Measurements from ENCODE around the gene GSG1L.

GRCh38 chr16:27852681-27853080 is 210.8 kb downstream of the GSG1L start:
- no peak for TF ChIP-seq POLR2A (IDR thresholded peaks at IDR 0.05)
- no peak for TF ChIP-seq CTCF (IDR thresholded peaks at IDR 0.05)
